ENCODE data around the gene ERG.

The ERG gene

DNA sequence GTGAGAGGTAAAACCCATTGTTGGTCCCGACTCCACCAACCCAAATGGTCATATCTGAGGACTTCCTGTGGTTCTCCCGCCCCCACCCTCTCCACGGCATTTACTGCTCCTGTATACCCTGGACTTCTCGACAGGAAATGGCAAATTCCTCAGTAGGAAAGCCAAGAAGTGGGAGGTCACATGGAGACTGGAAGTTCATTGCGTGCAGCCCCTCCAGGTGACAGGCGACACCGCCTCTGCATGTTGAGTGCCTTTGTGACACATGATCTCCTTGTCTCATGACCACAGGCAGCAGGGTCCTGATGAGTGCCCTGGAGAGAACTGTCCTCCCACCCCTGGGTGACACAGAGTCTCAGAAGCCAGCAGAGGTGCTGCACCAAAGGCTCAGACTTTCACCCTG, 24.2 kb downstream of the ERG start:
- no peak for DNase-seq (ENCODE audit: low spot score)

DNA sequence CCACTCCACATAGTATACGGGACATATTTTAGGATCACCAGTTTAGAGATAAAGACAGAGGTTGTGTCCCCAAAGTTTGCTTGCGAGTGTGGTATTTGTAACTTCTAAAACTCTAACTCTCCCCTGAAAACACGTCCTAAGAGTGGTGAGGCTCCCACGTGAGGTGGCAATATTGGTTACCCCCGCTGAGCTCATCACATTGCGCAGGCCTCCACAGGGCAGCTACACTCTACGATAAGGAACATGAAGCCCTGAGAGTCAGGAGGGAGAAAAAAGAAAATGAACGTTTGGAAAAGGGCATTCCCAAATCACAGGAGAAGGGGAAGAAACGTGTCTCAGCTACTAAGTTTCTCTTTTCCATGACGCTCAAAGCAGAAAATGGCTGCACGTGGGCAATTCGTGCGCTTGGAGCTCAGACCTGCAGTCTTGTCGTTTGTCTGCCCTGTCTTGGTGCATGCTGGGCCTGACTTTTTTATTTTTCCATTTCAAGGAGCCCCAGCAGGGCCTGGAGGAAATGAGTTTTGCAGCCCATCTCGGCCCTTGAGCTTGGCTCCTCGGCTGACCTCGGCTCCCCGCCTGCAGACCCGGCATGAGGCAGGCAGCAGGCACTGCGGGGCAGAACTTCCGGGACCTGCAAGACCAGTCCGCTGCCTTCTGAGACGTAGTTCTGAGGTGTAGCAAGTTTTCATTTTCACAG, 25.7 kb downstream of the ERG start:
- no peak for DNase-seq (ENCODE audit: low spot score)

DNA sequence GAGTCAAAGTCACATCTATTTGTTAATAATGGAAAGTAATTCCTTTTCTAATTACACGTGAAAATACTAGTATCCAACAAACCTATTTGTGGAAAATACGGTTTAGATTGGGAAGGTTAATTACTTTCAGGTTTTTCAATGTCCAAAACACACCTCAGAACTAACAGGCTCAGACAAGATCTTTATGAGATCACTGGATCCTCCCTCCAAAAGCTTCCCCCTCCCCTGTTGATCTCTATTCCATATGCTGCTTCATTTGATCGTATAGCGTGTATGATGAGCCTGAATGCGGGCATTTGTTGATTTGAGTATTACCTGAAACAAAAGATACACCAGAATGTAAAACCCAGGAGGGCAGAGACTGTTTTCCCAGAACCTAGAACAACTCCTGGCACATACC, 26.5 kb downstream of the ERG start:
- DNase-seq (ENCODE audit: low spot score), result no peak

DNA sequence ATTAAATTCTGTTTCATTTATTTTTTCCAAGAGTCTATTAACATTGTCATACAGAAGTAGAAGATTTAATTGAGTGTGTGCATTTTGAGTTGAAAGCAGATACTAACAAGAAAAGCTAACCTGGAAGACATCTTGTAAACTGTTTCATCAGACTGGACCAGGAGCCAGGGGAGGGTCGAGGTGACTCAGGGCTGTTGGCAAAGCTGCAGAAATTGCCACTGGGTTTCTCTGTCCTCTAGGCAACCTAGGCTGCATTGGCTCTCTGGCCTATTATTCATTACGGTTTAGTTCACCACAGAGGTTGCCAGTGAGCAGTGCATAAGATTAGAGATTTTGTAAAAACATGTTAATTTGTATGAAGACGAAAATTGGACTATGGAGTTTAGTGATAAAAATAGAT, 27.5 kb downstream of the ERG start:
- no peak for DNase-seq (ENCODE audit: low spot score)

DNA sequence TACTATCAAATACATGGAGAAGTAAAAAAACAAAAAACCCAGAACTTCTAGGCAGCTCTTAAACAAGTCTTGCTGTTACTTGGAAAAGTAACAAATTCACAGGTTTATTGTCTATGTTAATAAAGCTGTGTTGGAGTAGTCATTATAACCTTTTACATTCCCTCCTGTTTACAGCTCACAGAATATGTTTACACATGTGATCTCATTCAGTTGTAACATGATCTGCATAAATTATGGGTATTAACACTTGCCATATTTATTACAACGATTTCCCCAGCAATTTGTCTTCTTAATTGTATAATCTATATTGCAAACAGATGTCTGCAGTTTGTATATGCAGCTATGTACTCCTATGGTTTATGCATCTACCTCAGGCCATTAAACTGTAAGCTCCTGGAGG, 28.6 kb downstream of the ERG start:
- DNase-seq (ENCODE audit: low spot score), result no peak

DNA sequence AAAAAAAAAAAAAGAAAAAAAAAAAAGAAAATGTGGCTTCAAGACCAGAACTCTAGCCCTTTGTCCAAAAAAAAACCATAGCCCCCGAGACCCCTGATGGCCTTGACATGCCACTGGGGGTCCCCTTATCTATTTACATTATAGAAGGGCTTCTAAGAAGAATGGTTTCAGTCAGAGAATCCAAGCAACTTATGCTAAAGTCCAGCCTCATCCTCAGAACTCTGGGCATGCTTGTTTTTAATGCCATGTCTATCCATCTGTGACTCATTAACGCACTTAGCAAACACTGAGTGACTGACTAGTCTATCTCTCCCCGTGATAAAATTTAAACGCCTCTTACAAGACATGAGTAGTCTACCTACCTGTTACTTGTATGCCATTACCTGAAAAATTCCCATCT, 29.3 kb downstream of the ERG start:
- no peak for DNase-seq (ENCODE audit: low spot score)

DNA sequence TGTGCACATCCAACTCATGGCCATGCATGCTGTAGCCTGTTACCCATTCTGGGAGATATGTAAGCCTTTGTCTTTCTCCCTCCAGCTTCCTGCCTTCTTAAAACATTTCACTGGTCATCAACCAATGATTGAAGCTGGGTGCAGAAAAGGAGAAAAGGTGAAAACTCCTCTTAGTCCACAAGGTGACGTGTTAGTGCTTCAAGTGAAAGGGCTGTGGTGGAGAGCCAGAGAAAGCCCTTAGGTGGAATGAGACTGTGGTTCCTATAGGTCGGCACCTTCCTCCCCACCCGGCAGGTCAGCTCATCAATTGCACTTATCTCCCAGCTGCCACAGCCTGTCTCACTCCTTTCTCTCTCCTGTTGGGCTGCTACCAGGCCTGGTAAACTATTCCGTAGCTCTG, 30.4 kb downstream of the ERG start:
- DNase-seq (ENCODE audit: low spot score), result no peak

DNA sequence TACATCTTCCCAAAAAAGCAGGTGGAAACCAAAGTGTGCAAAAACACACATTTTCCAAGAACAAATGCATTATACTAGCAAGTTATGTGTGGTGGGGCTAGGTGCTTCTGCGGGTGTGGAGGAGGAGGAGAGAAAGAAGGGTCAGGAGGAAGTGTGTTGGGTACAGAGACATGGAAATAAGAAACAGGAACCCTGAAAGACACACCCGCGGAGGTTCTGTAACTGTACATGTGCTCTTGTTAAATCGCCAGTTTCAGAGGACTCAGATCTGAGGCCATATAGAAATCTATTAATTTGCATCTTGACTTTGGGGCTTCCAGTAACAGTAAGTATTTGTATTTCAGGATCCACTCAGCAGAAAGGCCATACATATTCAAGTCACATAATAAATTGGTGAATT, 30.9 kb downstream of the ERG start:
- no peak for DNase-seq (ENCODE audit: low spot score)

DNA sequence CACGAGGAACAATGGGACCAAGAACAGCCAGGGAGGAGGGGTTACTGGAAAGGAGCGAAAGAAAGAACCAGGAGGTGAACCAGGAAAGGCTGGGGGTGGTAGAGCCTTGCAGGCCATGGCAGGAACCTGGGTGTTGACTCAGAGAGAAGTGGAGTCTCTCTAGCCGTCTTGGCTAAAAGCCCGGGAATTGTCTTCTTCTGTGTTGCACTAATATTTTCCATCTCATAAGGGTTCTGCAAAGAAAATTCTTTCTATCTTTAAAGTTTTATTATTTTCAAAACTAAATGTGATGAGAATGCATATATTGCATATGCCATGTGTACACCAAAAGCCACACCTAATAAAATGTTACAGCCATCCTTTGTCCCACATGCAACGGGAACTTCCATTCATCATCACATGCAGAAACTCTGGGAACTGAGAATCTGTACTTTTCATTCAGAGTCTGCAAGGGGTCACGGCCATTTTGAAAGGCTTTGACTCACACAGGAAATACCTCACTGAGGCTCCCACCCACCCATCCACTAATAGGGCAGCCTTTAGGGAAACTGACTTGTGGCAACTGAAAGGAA, 38.0 kb downstream of the ERG start:
- DNase-seq (ENCODE audit: low spot score), result no peak

DNA sequence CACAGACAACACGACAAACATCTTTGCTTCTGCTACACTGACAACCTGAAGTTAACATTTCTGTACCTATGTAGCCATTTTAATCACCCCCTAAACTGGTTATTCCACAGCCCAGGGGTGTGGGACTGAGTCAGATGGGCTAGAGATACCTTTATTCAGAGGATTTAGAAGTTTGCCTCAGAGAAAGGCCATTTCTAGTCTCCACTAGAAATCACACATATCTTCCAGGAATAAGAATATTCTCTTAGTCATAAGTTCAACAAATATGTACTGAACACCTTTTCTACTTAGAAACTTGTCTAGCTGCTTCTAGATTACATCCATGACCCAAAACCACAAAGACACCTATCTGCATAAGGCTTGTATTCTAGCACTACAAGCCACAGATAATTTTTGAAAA, 38.8 kb downstream of the ERG start:
- DNase-seq (ENCODE audit: low spot score), result no peak

DNA sequence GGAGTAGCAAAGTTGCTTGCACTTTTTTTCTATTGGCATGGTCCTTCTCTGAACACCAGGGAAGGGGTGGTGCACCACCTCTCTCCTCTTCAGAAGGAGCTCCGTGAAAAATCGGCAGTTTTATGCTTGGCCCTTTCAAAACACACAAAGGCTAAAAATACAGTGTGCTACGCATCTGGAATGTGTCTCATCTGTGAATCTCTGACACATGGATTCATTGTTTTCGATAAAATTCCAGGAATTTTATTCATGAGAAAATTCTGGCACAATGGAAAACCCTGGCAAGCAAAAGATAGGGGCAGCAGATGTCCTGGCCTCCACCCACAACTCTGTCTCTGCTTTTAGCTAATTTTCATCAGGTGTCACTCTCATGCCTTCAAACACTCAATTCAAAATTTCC, 42.9 kb downstream of the ERG start:
- no peak for DNase-seq (ENCODE audit: low spot score)

DNA sequence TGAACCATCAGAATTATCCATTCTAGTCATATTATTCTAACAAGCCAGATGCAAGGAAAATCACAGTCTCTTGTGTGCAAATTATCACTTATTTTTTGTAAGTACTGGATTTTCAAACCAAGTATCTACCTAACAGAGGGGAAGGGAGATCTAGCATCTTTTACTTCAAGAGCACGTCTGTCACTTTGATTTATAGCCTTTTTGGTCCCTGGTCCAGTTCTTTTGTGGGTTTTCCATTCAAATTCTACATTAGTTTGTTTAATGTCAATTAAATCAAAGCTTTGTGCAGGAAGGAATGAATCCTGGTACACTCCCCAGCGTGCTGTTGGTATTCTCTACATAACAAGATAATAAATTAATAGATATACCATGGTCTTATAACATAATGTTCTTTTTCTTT, 43.6 kb downstream of the ERG start:
- DNase-seq (ENCODE audit: low spot score), result no peak

DNA sequence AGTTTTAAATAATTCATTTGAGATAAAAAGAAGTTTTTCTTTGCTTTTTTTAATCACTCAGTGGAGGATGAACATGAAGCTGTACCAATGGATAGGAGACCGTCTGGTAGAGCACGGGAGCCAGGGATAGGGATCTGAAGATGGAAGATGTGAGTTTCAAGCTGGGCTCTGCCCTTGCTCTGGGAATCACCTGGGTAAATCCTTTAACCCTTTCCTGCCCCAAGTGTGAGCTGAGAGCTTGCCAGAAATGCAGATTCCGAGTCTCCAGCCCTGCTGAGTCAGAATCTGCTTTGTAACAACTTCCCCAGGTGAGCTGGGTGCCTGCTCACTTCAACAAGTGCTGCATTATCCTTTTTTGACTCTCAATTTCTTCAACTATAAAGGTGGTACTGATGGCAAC, 44.1 kb downstream of the ERG start:
- no peak for DNase-seq (ENCODE audit: low spot score)

DNA sequence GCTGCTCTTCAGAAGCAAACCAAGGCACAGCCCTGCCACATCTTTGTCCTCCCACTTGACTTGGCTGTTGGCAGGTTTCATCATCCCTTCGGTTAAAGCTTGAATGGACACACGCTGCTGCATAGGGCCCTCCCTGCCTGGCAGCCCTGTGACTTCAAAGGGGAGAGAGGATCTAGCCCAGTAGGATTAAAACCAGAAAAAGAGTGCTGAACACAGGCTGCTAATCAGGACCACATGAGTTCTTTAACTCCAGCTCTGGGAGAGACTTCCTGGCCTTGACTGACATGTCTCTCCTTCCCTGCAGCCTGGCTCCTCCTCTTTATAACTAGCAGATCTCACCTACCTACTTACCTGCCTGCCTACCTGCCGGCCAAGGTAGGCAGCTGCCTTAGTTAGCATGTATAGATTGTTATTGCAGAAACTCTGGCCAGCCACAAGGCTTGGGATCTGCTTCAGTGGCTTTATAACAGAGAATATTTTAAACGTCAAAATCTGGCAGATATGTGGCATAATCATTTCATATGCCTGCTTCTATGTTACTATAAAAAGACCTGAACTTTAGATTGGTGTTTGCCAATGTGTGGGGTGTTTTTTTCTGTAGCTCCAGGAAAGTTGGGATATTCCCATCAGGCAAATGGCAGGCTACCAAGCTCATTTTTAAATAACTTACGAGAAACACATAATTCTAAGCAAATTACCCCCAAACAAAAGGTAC, 49.4 kb downstream of the ERG start:
- no peak for DNase-seq (ENCODE audit: low spot score)

DNA sequence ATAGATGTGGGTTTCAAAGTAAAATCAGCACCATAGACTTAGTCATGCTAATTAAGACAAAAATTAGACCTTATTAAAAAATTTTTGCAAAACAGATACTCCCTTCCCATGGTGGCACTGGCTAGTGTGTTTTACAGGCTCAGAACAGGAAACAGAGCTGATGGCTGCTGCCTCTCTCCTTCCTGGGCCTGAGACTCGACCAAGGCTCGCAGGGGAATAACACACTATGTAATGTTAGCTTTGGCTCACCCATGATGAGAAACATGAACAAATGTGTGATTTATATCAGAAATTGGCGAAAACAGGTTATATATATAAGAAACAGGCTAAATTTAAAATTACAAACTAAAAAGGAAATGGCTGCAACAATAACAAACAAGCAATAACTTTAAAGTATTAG, 50.7 kb downstream of the ERG start:
- no peak for DNase-seq (ENCODE audit: low spot score)

DNA sequence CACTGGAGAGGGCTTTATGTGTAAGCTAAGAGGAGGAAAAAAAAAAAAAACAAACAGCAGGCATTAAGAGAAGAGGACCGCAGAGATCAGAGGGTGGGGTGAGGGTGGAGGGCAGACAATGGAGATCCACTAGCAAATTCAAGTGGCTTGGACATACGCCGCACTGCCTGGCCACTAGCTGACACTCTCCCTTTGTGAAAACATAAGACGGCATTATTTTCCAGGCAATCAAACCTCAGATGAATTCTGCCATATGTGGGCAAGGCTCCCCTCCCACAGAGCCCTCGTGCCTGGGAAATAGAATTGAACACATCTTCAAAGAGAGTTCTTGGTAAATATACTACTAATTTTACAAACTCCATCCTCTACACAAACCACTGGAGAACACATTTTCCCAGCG, 53.6 kb downstream of the ERG start:
- DNase-seq (ENCODE audit: low spot score), result no peak

DNA sequence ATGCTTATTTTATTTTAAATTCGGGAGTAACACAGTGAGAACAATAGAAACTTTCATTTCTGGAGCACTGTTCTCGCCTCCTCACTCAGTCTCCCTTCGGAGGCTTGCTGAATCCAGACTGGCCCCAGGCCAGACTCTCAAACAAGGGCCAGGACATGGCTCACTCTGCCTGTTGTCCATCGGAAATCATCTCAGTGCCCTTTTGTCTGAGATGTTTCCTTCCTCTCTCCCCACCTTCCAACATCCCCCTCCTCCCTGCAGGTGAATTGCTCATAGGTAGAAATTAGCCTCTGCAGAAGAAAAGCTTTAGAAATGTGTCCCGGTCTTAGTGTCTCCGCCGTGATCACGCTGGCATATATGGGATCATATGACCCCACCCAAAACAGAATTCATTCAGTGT, 55.2 kb downstream of the ERG start:
- no peak for DNase-seq (ENCODE audit: low spot score)

DNA sequence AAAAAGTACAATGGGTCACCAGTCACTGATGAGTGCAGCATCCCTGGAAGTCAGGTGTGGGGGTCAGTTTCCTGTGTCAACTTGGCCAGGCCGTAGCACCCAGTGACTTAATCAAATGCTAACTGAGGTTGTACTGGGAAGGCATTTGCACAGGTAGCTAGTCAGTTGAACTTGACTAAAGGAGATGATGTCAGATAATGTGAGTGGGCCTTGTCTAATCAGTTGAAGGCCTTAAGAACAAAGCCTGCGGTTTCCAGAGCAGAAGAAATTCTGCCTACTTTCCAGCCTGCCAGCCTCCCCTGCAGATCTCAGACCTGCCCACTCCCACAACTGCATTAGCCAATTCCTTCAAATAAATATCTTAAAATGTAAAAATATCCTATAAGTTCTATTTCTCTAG, 57.1 kb downstream of the ERG start:
- DNase-seq (ENCODE audit: low spot score), result no peak

DNA sequence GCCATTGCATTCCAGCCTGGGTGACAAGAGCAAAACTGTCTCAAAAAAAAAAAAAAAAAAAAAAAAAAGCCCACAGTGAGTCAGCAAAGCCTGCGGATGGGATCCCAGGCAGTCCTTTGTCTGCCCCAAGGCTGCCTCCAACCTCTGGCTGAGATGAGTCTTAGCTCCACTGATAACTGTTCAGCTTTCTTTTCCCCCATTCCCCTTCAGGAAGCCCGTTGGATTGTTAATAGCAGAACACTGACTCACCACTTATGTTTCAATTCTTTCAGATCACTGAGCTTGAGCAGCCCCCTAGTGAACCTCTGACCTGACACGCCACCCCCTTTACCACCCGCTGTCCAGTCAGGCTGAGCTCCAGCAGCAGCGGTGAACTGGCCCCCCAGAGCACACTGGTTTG, 57.5 kb downstream of the ERG start:
- DNase-seq (ENCODE audit: low spot score), result no peak

DNA sequence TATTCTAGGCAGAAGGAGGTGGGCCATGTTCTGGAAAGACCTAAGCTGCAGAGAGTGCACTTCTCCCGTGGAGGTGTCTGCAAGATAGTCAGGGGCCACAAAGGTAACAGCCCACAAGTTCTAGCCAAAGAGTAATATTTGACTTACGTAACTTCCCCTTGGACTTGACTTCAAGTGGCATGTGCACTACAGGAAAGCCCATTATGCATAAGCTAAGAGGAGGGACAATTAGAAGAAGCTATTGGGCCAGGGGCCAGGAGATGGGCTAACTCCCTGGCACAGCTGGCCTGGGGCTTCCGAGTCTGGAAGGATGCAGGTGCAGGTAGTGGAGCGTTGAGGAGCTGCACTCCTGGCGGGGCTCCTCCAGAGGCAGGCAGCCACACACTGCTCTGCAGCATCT, 58.3 kb downstream of the ERG start:
- no peak for DNase-seq (ENCODE audit: low spot score)

DNA sequence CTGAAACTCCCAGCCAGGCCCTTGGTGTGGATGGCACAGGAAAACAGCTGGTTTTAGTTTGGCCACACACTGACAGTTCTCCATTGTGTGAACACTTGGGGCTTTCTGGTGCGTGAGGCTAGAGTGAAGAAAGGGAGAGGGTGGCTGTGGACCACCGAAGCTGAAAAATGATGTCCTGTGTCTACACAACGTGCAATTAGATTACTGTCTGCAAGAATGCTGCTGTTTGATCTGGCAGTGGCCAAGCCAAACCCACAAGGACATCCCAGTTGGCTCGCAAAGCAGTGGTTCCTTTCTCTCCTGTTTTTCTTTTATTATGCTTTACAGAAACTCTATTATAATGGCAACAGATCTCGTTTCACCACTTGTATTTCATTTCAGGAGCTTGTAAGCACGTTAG, 58.9 kb downstream of the ERG start:
- no peak for DNase-seq (ENCODE audit: low spot score)

DNA sequence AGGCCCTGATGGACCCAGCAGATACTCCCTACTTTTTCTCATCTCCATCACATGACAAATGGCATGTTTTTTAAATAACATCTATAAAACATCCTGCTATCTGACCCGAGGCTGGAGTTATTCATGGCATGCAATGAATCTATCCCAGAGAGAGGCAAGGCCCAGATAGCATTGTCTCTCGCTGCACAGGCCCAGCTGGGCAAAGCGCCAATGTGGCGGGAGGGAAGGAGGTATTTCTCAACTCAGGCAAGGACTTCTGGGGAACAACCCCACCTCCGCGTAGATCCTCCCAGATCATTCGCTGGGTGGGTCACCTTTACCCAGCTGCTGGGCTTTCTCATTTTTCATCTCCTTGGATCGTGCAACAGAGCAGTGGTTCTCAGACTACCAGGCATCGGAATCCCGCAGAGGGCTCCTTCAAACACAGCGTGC, 59.8 kb downstream of the ERG start:
- no peak for DNase-seq (ENCODE audit: low spot score)

DNA sequence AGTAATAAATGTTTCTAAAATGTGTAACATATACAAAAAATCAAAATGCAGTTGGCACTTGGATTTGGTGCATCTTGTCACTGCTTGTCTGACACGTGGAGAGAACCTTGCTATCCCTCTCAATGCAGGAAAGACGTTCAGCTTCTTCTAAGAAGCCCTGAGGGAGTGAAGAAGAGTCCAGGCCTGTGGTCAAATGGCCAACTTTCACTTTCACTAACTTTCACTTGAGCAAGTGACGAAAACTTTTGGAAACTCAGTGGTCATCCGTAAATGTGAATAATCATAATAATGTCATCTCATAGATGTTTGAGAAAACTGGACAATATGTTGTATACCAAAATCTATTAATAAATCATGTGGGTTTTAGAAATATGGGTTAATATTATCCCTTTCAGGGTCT, 61.9 kb downstream of the ERG start:
- DNase-seq (ENCODE audit: low spot score), result no peak
